Stimulated activated memory B cell treated with anti-CD40 and anti-IgM and Interleukin-4, amounts not matched to agents 10 μg/mL and 1 μg/mL and 100 μg/mL, for 72 hours (primary cell): ENCODE results near the gene MAP1LC3B.
A peak's percentile ranks its signal among the peaks of the same experiment; 100 is the strongest.

ENCODE experiments used
- ATAC-seq: fragments of 150-1000 bp; cut with Tn5 transposase; 2 replicates; pipeline ENCODE4 v1.10.0; 2021
- H3K27ac Mint-ChIP-seq: one replicate; pipeline ENCODE4 v1.8.0; 2022; ENCODE audit warnings: mild to moderate bottlenecking, mixed read lengths
- H3K27me3 Mint-ChIP-seq: one replicate; pipeline ENCODE4 v1.8.0; 2022; ENCODE audit warnings: mixed read lengths
- H3K36me3 Mint-ChIP-seq: one replicate; pipeline ENCODE4 v1.8.0; 2022; ENCODE audit warnings: mixed read lengths
- H3K4me1 Mint-ChIP-seq: one replicate; pipeline ENCODE4 v1.8.0; 2022; ENCODE audit warnings: mixed read lengths
- H3K4me3 Mint-ChIP-seq: one replicate; pipeline ENCODE4 v1.8.0; 2022; ENCODE audit warnings: mild to moderate bottlenecking, moderate library complexity, mixed read lengths
- H3K9me3 Mint-ChIP-seq: one replicate; pipeline ENCODE4 v1.8.0; 2022; ENCODE audit warnings: mixed read lengths

The MAP1LC3B gene

GRCh38 chr16:87407511-87408112 is 15.5 kb downstream of the MAP1LC3B start:
- peak overlapping the region; percentile 39 for H3K4me3 Mint-ChIP-seq
- peak; percentile 91 for ATAC-seq
- peaks cover 37% of the 10 kb centered on the region for H3K36me3 Mint-ChIP-seq
- peak overlapping the region; percentile 51 for H3K27ac Mint-ChIP-seq
- H3K9me3 Mint-ChIP-seq, result no peaks in the 10 kb centered on the region
- H3K27me3 Mint-ChIP-seq, result no peaks in the 10 kb centered on the region
- H3K4me1 Mint-ChIP-seq, result peaks cover 20% of the 10 kb centered on the region

GRCh38 chr16:87409153-87409552 is 17.0 kb downstream of the MAP1LC3B start:
- Mint-ChIP-seq H3K4me3 (no peak overlapping the region), H3K36me3 (peaks cover 24% of the 10 kb centered on the region), H3K27me3 (no peaks in the 10 kb centered on the region), H3K27ac (no peak overlapping the region), H3K9me3 (no peaks in the 10 kb centered on the region), H3K4me1 (peaks cover 20% of the 10 kb centered on the region)
- no peak for ATAC-seq

- ATAC-seq, result no peak
These were observed 17.6 kb downstream of the MAP1LC3B start for GRCh38 chr16:87409781-87410180.

GRCh38 chr16:87410530-87410929 is 18.4 kb downstream of the MAP1LC3B start:
- H3K27ac Mint-ChIP-seq, result no peak overlapping the region
- peaks cover 16% of the 10 kb centered on the region for H3K4me1 Mint-ChIP-seq
- no peak for ATAC-seq
- H3K36me3 Mint-ChIP-seq, result peaks cover 14% of the 10 kb centered on the region
- H3K9me3 Mint-ChIP-seq, result no peaks in the 10 kb centered on the region
- H3K27me3 Mint-ChIP-seq, result peaks cover 5% of the 10 kb centered on the region
- H3K4me3 Mint-ChIP-seq, result no peak overlapping the region

More at GRCh38 chr16:87409781-87410180, 17.6 kb downstream of the MAP1LC3B start:
- Mint-ChIP-seq H3K4me3 (no peak overlapping the region), H3K27ac (no peak overlapping the region), H3K36me3 (peaks cover 21% of the 10 kb centered on the region), H3K4me1 (peaks cover 20% of the 10 kb centered on the region), H3K9me3 (no peaks in the 10 kb centered on the region), H3K27me3 (no peaks in the 10 kb centered on the region)

- Mint-ChIP-seq H3K4me1 (peaks cover 14% of the 10 kb centered on the region), H3K27me3 (peaks cover 9% of the 10 kb centered on the region), H3K27ac (no peak overlapping the region), H3K4me3 (no peak overlapping the region), H3K9me3 (no peaks in the 10 kb centered on the region), H3K36me3 (peaks cover 10% of the 10 kb centered on the region)
- no peak for ATAC-seq
These were observed 18.8 kb downstream of the MAP1LC3B start for GRCh38 chr16:87410968-87411367.

GRCh38 chr16:87411375-87412271 is 19.5 kb downstream of the MAP1LC3B start:
- no peak for ATAC-seq
- H3K36me3 Mint-ChIP-seq, result peaks cover 9% of the 10 kb centered on the region
- no peak overlapping the region for H3K27ac Mint-ChIP-seq
- H3K27me3 Mint-ChIP-seq, result peaks cover 11% of the 10 kb centered on the region
- H3K4me1 Mint-ChIP-seq, result peaks cover 13% of the 10 kb centered on the region
- H3K9me3 Mint-ChIP-seq, result no peaks in the 10 kb centered on the region
- no peak overlapping the region for H3K4me3 Mint-ChIP-seq

- H3K9me3 Mint-ChIP-seq, result no peaks in the 10 kb centered on the region
- H3K4me1 Mint-ChIP-seq, result peaks cover 4% of the 10 kb centered on the region
- H3K27ac Mint-ChIP-seq, result no peak overlapping the region
- H3K27me3 Mint-ChIP-seq, result peaks cover 11% of the 10 kb centered on the region
- H3K4me3 Mint-ChIP-seq, result no peak overlapping the region
- H3K36me3 Mint-ChIP-seq, result peaks cover 9% of the 10 kb centered on the region
- ATAC-seq, result no peak
These were observed 20.3 kb downstream of the MAP1LC3B start for GRCh38 chr16:87412371-87412995.

GRCh38 chr16:87412996-87413421 is 20.9 kb downstream of the MAP1LC3B start:
- Mint-ChIP-seq H3K4me1 (no peaks in the 10 kb centered on the region), H3K36me3 (peaks cover 9% of the 10 kb centered on the region), H3K4me3 (no peak overlapping the region), H3K9me3 (no peaks in the 10 kb centered on the region), H3K27me3 (peaks cover 11% of the 10 kb centered on the region), H3K27ac (no peak overlapping the region)
- no peak for ATAC-seq

GRCh38 chr16:87414251-87414680 is 22.1 kb downstream of the MAP1LC3B start:
- Mint-ChIP-seq H3K9me3 (no peaks in the 10 kb centered on the region), H3K27me3 (peaks cover 11% of the 10 kb centered on the region), H3K4me1 (no peaks in the 10 kb centered on the region), H3K36me3 (peaks cover 9% of the 10 kb centered on the region), H3K27ac (no peak overlapping the region), H3K4me3 (no peak overlapping the region)
- ATAC-seq, result peak; percentile 62

GRCh38 chr16:87415441-87415840 is 23.3 kb downstream of the MAP1LC3B start:
- Mint-ChIP-seq H3K4me3 (no peak overlapping the region), H3K27ac (no peak overlapping the region), H3K36me3 (peaks cover 9% of the 10 kb centered on the region), H3K4me1 (no peaks in the 10 kb centered on the region), H3K9me3 (no peaks in the 10 kb centered on the region), H3K27me3 (peaks cover 11% of the 10 kb centered on the region)
- ATAC-seq, result no peak

- Mint-ChIP-seq H3K9me3 (no peaks in the 10 kb centered on the region), H3K27me3 (peaks cover 11% of the 10 kb centered on the region), H3K4me3 (no peak overlapping the region), H3K27ac (no peak overlapping the region), H3K36me3 (peaks cover 8% of the 10 kb centered on the region), H3K4me1 (no peaks in the 10 kb centered on the region)
- no peak for ATAC-seq
These were observed 24.8 kb downstream of the MAP1LC3B start for GRCh38 chr16:87416826-87417527.

GRCh38 chr16:87417528-87417910 is 25.4 kb downstream of the MAP1LC3B start:
- no peak for ATAC-seq

GRCh38 chr16:87418216-87418615 is 26.1 kb downstream of the MAP1LC3B start:
- Mint-ChIP-seq H3K27ac (no peak overlapping the region), H3K27me3 (peaks cover 11% of the 10 kb centered on the region)

More at GRCh38 chr16:87417528-87417910, 25.4 kb downstream of the MAP1LC3B start:
- Mint-ChIP-seq H3K9me3 (no peaks in the 10 kb centered on the region), H3K36me3 (peaks cover 13% of the 10 kb centered on the region), H3K27me3 (peaks cover 11% of the 10 kb centered on the region), H3K27ac (no peak overlapping the region), H3K4me3 (no peak overlapping the region), H3K4me1 (no peaks in the 10 kb centered on the region)

GRCh38 chr16:87418644-87419043 is 26.5 kb downstream of the MAP1LC3B start:
- ATAC-seq, result no peak
- H3K4me1 Mint-ChIP-seq, result no peaks in the 10 kb centered on the region
- no peaks in the 10 kb centered on the region for H3K9me3 Mint-ChIP-seq
- no peak overlapping the region for H3K27ac Mint-ChIP-seq
- peaks cover 11% of the 10 kb centered on the region for H3K27me3 Mint-ChIP-seq
- no peak overlapping the region for H3K4me3 Mint-ChIP-seq
- H3K36me3 Mint-ChIP-seq, result peaks cover 16% of the 10 kb centered on the region

More at GRCh38 chr16:87418216-87418615, 26.1 kb downstream of the MAP1LC3B start:
- no peaks in the 10 kb centered on the region for H3K4me1 Mint-ChIP-seq
- ATAC-seq, result no peak
- H3K36me3 Mint-ChIP-seq, result peaks cover 16% of the 10 kb centered on the region
- no peak overlapping the region for H3K4me3 Mint-ChIP-seq
- H3K9me3 Mint-ChIP-seq, result no peaks in the 10 kb centered on the region
